HEK293 (cell line): ENCODE data around the gene CTIF.

ENCODE experiments used
- CTCF ChIA-PET: fragments of 350-600 bp; formaldehyde crosslinking; extraction: SDS; loops from one replicate; lab custom pipeline; 2021; ENCODE audit warnings: antibody characterized with exemption; lab: Yijun Ruan, JAX
- POLR2A ChIA-PET: fragments of 300-600 bp; formaldehyde crosslinking; extraction: SDS; loops from one replicate; lab custom pipeline; 2020; ENCODE audit warnings: antibody characterized with exemption, inconsistent platforms; lab: Yijun Ruan, JAX
- H3K27ac ChIP-seq: fragments of 200-500 bp; sonication (Bioruptor generic); 2 replicates; pipeline ENCODE4 v1.5.1; 2014; ENCODE audit warnings: low read depth, low read length, control low read depth, inconsistent platforms; ENCODE audit errors: extremely low read depth
- H3K36me3 ChIP-seq, 2 experiments: fragments of 200-500 bp in 1 of 2; sonication (Bioruptor generic) in 1 of 2; 1 replicate in 1 of 2; 2 replicates in 1 of 2; pipeline ENCODE4 v1.5.1; 2014 to 2017; ENCODE audit warnings: inconsistent platforms in 2 of 2, low read length in 2 of 2; ENCODE audit not compliant: control insufficient read depth in 2 of 2, insufficient read depth in 1 of 2
- H3K4me1 ChIP-seq: fragments of 200-500 bp; sonication (Bioruptor generic); 2 replicates; pipeline ENCODE4 v1.5.1; 2014; ENCODE audit warnings: mild to moderate bottlenecking, low read length, inconsistent platforms; ENCODE audit not compliant: control insufficient read depth, insufficient read depth
- H3K4me3 ChIP-seq: 2 replicates; pipeline ENCODE4 v1.5.1; 2011; ENCODE audit warnings: low read depth, mild to moderate bottlenecking, control low read depth, low read length, moderate library complexity
- H3K9me3 ChIP-seq: fragments of 200-500 bp; sonication (Bioruptor generic); 2 replicates; pipeline ENCODE4 v1.5.1; 2014; ENCODE audit warnings: low read depth, low read length, inconsistent platforms; ENCODE audit not compliant: control insufficient read depth, insufficient read depth
- EGR2 ChIP-seq: fragments of 450-650 bp; formaldehyde crosslinking; IDR thresholded peaks from 2 replicates; pipeline ENCODE4 v1.5.1; 2016; ENCODE audit warnings: low read depth, missing biosample characterization, missing genetic modification characterization
- FEZF1 ChIP-seq: fragments of 450-650 bp; formaldehyde crosslinking; IDR thresholded peaks from 2 replicates; pipeline ENCODE4 v1.5.1; 2016; ENCODE audit warnings: missing biosample characterization, missing genetic modification characterization
- HOXD13 ChIP-seq: sonication (generic); formaldehyde crosslinking; IDR thresholded peaks from 2 replicates; pipeline ENCODE4 v1.8.0; 2022; ENCODE audit warnings: missing genetic modification reagents, borderline replicate concordance
- IKZF3 ChIP-seq: fragments of 450-650 bp; IDR thresholded peaks from 2 replicates; pipeline ENCODE4 v1.5.0; 2018; ENCODE audit warnings: missing biosample characterization, mild to moderate bottlenecking, missing genetic modification characterization, moderate library complexity
- SETDB1 ChIP-seq: IDR thresholded peaks from one replicate; pipeline ENCODE4 v1.6.1; 2017; ENCODE audit warnings: mild to moderate bottlenecking, low read length, moderate library complexity, mixed read lengths; ENCODE audit not compliant: insufficient read length
- WT1 ChIP-seq: fragments of 450-650 bp; formaldehyde crosslinking; IDR thresholded peaks from 2 replicates; pipeline ENCODE4 v1.5.1; 2016; ENCODE audit warnings: missing biosample characterization, missing genetic modification characterization
- ZBTB21 ChIP-seq: fragments of 450-650 bp; formaldehyde crosslinking; IDR thresholded peaks from 2 replicates; pipeline ENCODE4 v1.5.1; 2017; ENCODE audit warnings: missing biosample characterization, missing genetic modification characterization
- ZBTB48 ChIP-seq: fragments of 450-650 bp; formaldehyde crosslinking; IDR thresholded peaks from 2 replicates; pipeline ENCODE4 v1.5.1; 2016; ENCODE audit warnings: missing biosample characterization, missing genetic modification characterization
- ZEB2 ChIP-seq: fragments of 450-650 bp; formaldehyde crosslinking; IDR thresholded peaks from 2 replicates; pipeline ENCODE4 v1.5.1; 2016; ENCODE audit warnings: missing biosample characterization, missing genetic modification characterization
- ZFHX2 ChIP-seq: fragments of 450-650 bp; formaldehyde crosslinking; conservative IDR thresholded peaks from 2 replicates; pipeline ENCODE4 v1.5.1; 2016; ENCODE audit warnings: missing biosample characterization, missing genetic modification characterization
- ZNF148 ChIP-seq: fragments of 450-650 bp; formaldehyde crosslinking; IDR thresholded peaks from 2 replicates; pipeline ENCODE4 v1.5.0; 2017; ENCODE audit warnings: missing biosample characterization, missing genetic modification characterization, borderline replicate concordance
- ZNF280D ChIP-seq: fragments of 450-650 bp; formaldehyde crosslinking; IDR thresholded peaks from 2 replicates; pipeline ENCODE4 v1.5.1; 2016; ENCODE audit warnings: missing biosample characterization, missing genetic modification characterization
- ZNF292 ChIP-seq: fragments of 450-650 bp; formaldehyde crosslinking; IDR thresholded peaks from 2 replicates; pipeline ENCODE4 v1.5.1; 2016; ENCODE audit warnings: low read depth, missing biosample characterization, missing genetic modification characterization, borderline replicate concordance
- ZNF302 ChIP-seq: fragments of 450-650 bp; formaldehyde crosslinking; IDR thresholded peaks from 2 replicates; pipeline ENCODE4 v1.5.1; 2016; ENCODE audit warnings: missing biosample characterization, missing genetic modification characterization, low read depth
- ZNF354C ChIP-seq: fragments of 450-650 bp; formaldehyde crosslinking; IDR thresholded peaks from 2 replicates; pipeline ENCODE4 v1.5.1; 2016; ENCODE audit warnings: missing biosample characterization, missing genetic modification characterization, low read depth, borderline replicate concordance
- ZNF391 ChIP-seq: fragments of 450-650 bp; formaldehyde crosslinking; IDR thresholded peaks from 2 replicates; pipeline ENCODE4 v1.5.1; 2016; ENCODE audit warnings: low read depth, missing biosample characterization, missing genetic modification characterization, borderline replicate concordance
- ZNF394 ChIP-seq: fragments of 450-650 bp; formaldehyde crosslinking; IDR thresholded peaks from 2 replicates; pipeline ENCODE4 v1.5.1; 2016; ENCODE audit warnings: missing biosample characterization, missing genetic modification characterization, mild to moderate bottlenecking, moderate library complexity, borderline replicate concordance
- ZNF426 ChIP-seq: fragments of 450-650 bp; formaldehyde crosslinking; IDR thresholded peaks from 2 replicates; pipeline ENCODE4 v1.5.1; 2017; ENCODE audit warnings: missing biosample characterization, missing genetic modification characterization, mild to moderate bottlenecking, inconsistent platforms, moderate library complexity
- ZNF521 ChIP-seq: fragments of 450-650 bp; formaldehyde crosslinking; IDR thresholded peaks from 2 replicates; pipeline ENCODE4 v1.5.1; 2017; ENCODE audit warnings: missing biosample characterization, mild to moderate bottlenecking, missing genetic modification characterization
- ZNF776 ChIP-seq: fragments of 450-650 bp; formaldehyde crosslinking; IDR thresholded peaks from 2 replicates; pipeline ENCODE4 v1.5.0; 2017; ENCODE audit warnings: missing biosample characterization, missing genetic modification characterization, borderline replicate concordance
- ZNF791 ChIP-seq: fragments of 450-650 bp; formaldehyde crosslinking; IDR thresholded peaks from 2 replicates; pipeline ENCODE4 v1.5.1; 2016; ENCODE audit warnings: missing biosample characterization, missing genetic modification characterization
- TF ChIP-seq, protein P1 (sequence below): fragments of 450-650 bp; formaldehyde crosslinking; IDR thresholded peaks from 2 replicates; pipeline ENCODE4 v1.5.1; 2016; ENCODE audit warnings: missing biosample characterization, missing genetic modification characterization

Gene CTIF

GRCh38 chr18:48719388-48719787, 180.6 kb downstream of the CTIF start (continued):
- no peak for TF ChIP-seq SETDB1
- TF ChIP-seq, protein P1, sequence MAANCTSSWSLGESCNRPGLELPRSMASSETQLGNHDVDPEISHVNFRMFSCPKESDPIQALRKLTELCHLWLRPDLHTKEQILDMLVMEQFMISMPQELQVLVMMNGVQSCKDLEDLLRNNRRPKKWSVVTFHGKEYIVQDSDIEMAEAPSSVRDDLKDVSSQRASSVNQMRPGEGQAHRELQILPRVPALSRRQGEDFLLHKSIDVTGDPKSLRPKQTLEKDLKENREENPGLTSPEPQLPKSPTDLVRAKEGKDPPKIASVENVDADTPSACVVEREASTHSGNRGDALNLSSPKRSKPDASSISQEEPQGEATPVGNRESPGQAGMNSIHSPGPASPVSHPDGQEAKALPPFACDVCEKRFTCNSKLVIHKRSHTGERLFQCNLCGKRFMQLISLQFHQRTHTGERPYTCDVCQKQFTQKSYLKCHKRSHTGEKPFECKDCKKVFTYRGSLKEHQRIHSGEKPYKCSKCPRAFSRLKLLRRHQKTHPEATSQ (tag by site-specific recombination): no peak
- TF ChIP-seq ZNF791 (tag by site-specific recombination): no peak
- TF ChIP-seq, all 188 proteins: peak for 0

GRCh38 chr18:48719974-48720654, 181.3 kb downstream of the CTIF start:
- POLR2A ChIA-PET: interaction anchor here (1.0 to 1.1 kb wide), 2 partner anchors 220 to 228 kb away, joined by 3 to 5 read pairs; no protein-coding TSS in a partner anchor
- H3K27ac ChIP-seq: no peak overlapping the region; the same call in 1 of the 2 replicates
- no peak for TF ChIP-seq ZNF394 (tag by site-specific recombination)
- peak; percentile 41; the same call in 1 of the 2 replicates for TF ChIP-seq ZBTB48
- TF ChIP-seq ZEB2 (tag by site-specific recombination): no peak
- TF ChIP-seq FEZF1 (tag by site-specific recombination): peak; percentile 64
- peak; percentile 58 for TF ChIP-seq ZFHX2 (tag by site-specific recombination)
- TF ChIP-seq ZNF148: no peak
- TF ChIP-seq EGR2 (tag by site-specific recombination): peak; percentile 67; the same call in 1 of the 2 replicates
- TF ChIP-seq, all 188 proteins: peak for 4
- no peaks in the 10 kb centered on the region; a peak in 1 of 3 replicates for H3K36me3 ChIP-seq
- no peaks in the 10 kb centered on the region for H3K9me3 ChIP-seq
- H3K4me3 ChIP-seq: no peak overlapping the region
- H3K4me1 ChIP-seq: peaks cover 15% of the 10 kb centered on the region
- CTCF ChIA-PET: interaction anchor here (0.6 to 1.4 kb wide), 3 partner anchors 45 to 490 kb away, joined by 3 to 4 read pairs (median 3); no protein-coding TSS in a partner anchor

- no peak overlapping the region; the same call in 1 of the 2 replicates for H3K27ac ChIP-seq
- POLR2A ChIA-PET: interaction anchor here (0.8 to 1.3 kb wide), 3 partner anchors 9 to 232 kb away, joined by 3 to 5 read pairs (median 3); no protein-coding TSS in a partner anchor
- H3K9me3 ChIP-seq: no peaks in the 10 kb centered on the region
- H3K36me3 ChIP-seq: no peaks in the 10 kb centered on the region; a peak in 1 of 3 replicates
- peaks cover 15% of the 10 kb centered on the region for H3K4me1 ChIP-seq
- CTCF ChIA-PET: interaction anchor here (0.5 to 1.4 kb wide), 3 partner anchors 44 to 490 kb away, joined by 3 to 4 read pairs (median 3); no protein-coding TSS in a partner anchor
- no peak overlapping the region for H3K4me3 ChIP-seq
- no peak for TF ChIP-seq ZNF148
- TF ChIP-seq ZNF521 (tag by site-specific recombination): no peak
- TF ChIP-seq WT1: no peak
- TF ChIP-seq ZBTB21 (tag by site-specific recombination): no peak
- TF ChIP-seq EGR2 (tag by site-specific recombination): no peak
- no peak for TF ChIP-seq ZNF302 (tag by site-specific recombination)
- no peak for TF ChIP-seq ZNF426 (tag by site-specific recombination)
- no peak for TF ChIP-seq IKZF3 (tag by site-specific recombination)
- no peak for TF ChIP-seq ZNF776 (tag by site-specific recombination)
- no peak for TF ChIP-seq HOXD13 (CRISPR knock-in tag)
- no peak for TF ChIP-seq ZNF391 (tag by site-specific recombination)
- no peak for TF ChIP-seq ZNF292 (tag by site-specific recombination)
- TF ChIP-seq ZNF280D (tag by site-specific recombination): no peak
- TF ChIP-seq ZNF354C (tag by site-specific recombination): no peak
Measured at GRCh38 chr18:48720655-48721025, 181.8 kb downstream of the CTIF start.
